ENCODE data around the gene SLC13A4.
"Not testable (repeated sequence)": the region's sequence is repeated elsewhere in the genome, so short reads cannot be mapped to it uniquely, and the experiment has no call there.

The SLC13A4 gene

GRCh38 chr7:135650831-135651573 lies 77.0 kb downstream of the SLC13A4 start:
- no peaks in the 10 kb centered on the region for H3K27me3 ChIP-seq (ENCODE audit: control insufficient read depth in 2 of 2, insufficient read depth in 2 of 2, low read length in 2 of 2)
- H3K9me3 ChIP-seq (ENCODE audit: control insufficient read depth in 2 of 2, low read length in 2 of 2): no peaks in the 10 kb centered on the region
- H3K27ac ChIP-seq (ENCODE audit: low read depth in 2 of 2, low read length in 2 of 2): no peak overlapping the region
- no peak overlapping the region for H3K9ac ChIP-seq (ENCODE audit: low read depth in 1 of 2, low read length in 2 of 2)
- no peaks in the 10 kb centered on the region for H3K4me1 ChIP-seq (ENCODE audit: control insufficient read depth in 2 of 2, insufficient read depth in 2 of 2, low read length in 2 of 2)
- H3K4me3 ChIP-seq (ENCODE audit: low read length in 2 of 2): no peak overlapping the region
- peaks cover 13 to 16% of the 10 kb centered on the region in 2 donors for H3K36me3 ChIP-seq (ENCODE audit: control insufficient read depth in 2 of 2, insufficient read depth in 2 of 2, low read length in 2 of 2)

- no peaks in the 10 kb centered on the region for H3K27me3 ChIP-seq (ENCODE audit: control insufficient read depth in 2 of 2, insufficient read depth in 2 of 2, low read length in 2 of 2)
- no peaks in the 10 kb centered on the region for H3K9me3 ChIP-seq (ENCODE audit: control insufficient read depth in 2 of 2, low read length in 2 of 2)
- H3K4me3 ChIP-seq (ENCODE audit: low read length in 2 of 2): no peak overlapping the region
- no peak overlapping the region for H3K27ac ChIP-seq (ENCODE audit: low read depth in 2 of 2, low read length in 2 of 2)
- H3K36me3 ChIP-seq (ENCODE audit: control insufficient read depth in 2 of 2, insufficient read depth in 2 of 2, low read length in 2 of 2): peaks cover 33% of the 10 kb centered on the region in 2 donors
- H3K4me1 ChIP-seq (ENCODE audit: control insufficient read depth in 2 of 2, insufficient read depth in 2 of 2, low read length in 2 of 2): no peaks in the 10 kb centered on the region
- H3K9ac ChIP-seq (ENCODE audit: low read depth in 1 of 2, low read length in 2 of 2): no peak overlapping the region
Observed at GRCh38 chr7:135648235-135648634, 79.8 kb downstream of the SLC13A4 start.

DNA sequence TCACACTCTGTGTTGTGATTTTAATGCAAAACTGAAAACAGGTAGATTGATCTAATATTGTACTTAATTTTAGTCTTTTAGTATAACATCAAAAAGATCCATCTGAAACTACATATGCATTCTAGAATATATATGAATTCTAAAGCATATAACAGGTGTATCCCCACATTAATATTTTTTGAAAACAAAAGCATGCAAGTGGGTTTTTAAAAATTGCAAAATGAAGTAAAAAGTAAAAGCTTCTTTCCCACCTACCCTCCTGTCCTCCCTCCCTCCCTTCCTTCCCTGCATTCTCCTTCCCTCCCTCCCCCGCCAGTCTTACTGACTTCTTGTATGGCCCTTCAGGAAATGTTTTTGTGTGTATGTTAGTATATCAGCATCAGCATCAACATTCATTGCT lies 80.2 kb downstream of the SLC13A4 start:
- Histone ChIP-seq H3K36me3 (ENCODE audit: control insufficient read depth in 2 of 2, insufficient read depth in 2 of 2, low read length in 2 of 2) (peaks cover 36 to 37% of the 10 kb centered on the region in 2 donors), H3K4me3 (ENCODE audit: low read length in 2 of 2) (no peak overlapping the region), H3K9me3 (ENCODE audit: control insufficient read depth in 2 of 2, low read length in 2 of 2) (no peaks in the 10 kb centered on the region), H3K27ac (ENCODE audit: low read depth in 2 of 2, low read length in 2 of 2) (no peak overlapping the region), H3K9ac (ENCODE audit: low read depth in 1 of 2, low read length in 2 of 2) (no peak overlapping the region), H3K27me3 (ENCODE audit: control insufficient read depth in 2 of 2, insufficient read depth in 2 of 2, low read length in 2 of 2) (no peaks in the 10 kb centered on the region), H3K4me1 (ENCODE audit: control insufficient read depth in 2 of 2, insufficient read depth in 2 of 2, low read length in 2 of 2) (no peaks in the 10 kb centered on the region)

DNA sequence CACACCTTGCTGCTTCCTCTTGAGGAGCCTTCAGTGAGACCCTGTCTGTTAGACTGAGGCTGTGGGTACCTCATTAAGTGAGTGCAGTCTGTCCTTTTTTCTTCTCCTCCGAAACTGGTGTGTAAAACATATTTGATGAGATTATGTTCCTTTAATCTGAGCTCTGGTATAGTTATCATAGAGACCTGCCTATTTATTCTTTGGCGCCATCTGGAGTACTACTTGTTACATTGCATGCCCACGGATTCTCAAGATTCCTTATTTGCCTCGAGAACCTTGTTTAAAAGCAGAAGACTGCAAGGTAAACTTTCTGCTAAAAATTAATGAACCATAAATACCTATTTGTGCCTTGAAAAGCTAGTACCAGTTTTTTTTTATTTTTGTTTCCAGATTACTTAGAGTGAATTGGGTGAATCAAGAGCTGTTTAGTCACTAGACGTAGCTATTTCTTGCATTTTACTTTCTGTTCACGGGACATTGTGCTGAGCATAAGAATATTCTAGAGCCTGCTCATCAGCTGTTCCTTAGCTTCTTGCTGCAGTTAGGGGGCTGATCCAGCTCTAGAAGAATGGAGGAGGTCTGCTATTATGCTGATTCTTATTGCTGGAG lies 82.6 kb downstream of the SLC13A4 start:
- Histone ChIP-seq H3K36me3 (ENCODE audit: control insufficient read depth in 2 of 2, insufficient read depth in 2 of 2, low read length in 2 of 2) (peaks cover 34 to 36% of the 10 kb centered on the region in 2 donors), H3K9ac (ENCODE audit: low read depth in 1 of 2, low read length in 2 of 2) (no peak overlapping the region), H3K27ac (ENCODE audit: low read depth in 2 of 2, low read length in 2 of 2) (no peak overlapping the region)

DNA sequence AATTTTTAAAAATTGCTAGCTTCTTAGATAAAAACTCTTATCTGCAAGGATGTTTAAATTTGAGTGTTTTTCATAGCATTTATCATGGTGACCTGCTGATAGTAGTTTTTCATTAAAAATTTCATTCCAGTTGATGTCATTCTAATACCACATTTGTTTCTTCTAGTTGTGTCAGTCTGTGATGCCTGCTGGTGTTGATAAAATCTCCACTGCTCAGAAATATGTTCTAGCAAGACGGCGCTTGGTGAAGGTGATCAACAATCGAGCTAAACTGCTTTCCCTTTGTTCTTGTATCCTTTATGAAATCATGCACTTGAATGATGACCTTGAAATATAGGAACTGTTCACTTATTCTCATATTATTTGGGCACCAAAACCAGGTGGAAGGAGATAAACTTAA lies 83.3 kb downstream of the SLC13A4 start:
- H3K9me3 ChIP-seq (ENCODE audit: control insufficient read depth in 2 of 2, low read length in 2 of 2): no peaks in the 10 kb centered on the region
- H3K9ac ChIP-seq (ENCODE audit: low read depth in 1 of 2, low read length in 2 of 2): no peak overlapping the region
- H3K27ac ChIP-seq (ENCODE audit: low read depth in 2 of 2, low read length in 2 of 2): no peak overlapping the region
- no peak overlapping the region for H3K4me3 ChIP-seq (ENCODE audit: low read length in 2 of 2)
- peaks cover 40 to 42% of the 10 kb centered on the region in 2 donors for H3K36me3 ChIP-seq (ENCODE audit: control insufficient read depth in 2 of 2, insufficient read depth in 2 of 2, low read length in 2 of 2)
- no peaks in the 10 kb centered on the region for H3K27me3 ChIP-seq (ENCODE audit: control insufficient read depth in 2 of 2, insufficient read depth in 2 of 2, low read length in 2 of 2)
- no peaks in the 10 kb centered on the region for H3K4me1 ChIP-seq (ENCODE audit: control insufficient read depth in 2 of 2, insufficient read depth in 2 of 2, low read length in 2 of 2)

More for the DNA sequence above, 82.6 kb downstream of the SLC13A4 start:
- Histone ChIP-seq H3K27me3 (ENCODE audit: control insufficient read depth in 2 of 2, insufficient read depth in 2 of 2, low read length in 2 of 2) (no peaks in the 10 kb centered on the region), H3K4me3 (ENCODE audit: low read length in 2 of 2) (no peak overlapping the region), H3K9me3 (ENCODE audit: control insufficient read depth in 2 of 2, low read length in 2 of 2) (no peaks in the 10 kb centered on the region), H3K4me1 (ENCODE audit: control insufficient read depth in 2 of 2, insufficient read depth in 2 of 2, low read length in 2 of 2) (no peaks in the 10 kb centered on the region)

DNA sequence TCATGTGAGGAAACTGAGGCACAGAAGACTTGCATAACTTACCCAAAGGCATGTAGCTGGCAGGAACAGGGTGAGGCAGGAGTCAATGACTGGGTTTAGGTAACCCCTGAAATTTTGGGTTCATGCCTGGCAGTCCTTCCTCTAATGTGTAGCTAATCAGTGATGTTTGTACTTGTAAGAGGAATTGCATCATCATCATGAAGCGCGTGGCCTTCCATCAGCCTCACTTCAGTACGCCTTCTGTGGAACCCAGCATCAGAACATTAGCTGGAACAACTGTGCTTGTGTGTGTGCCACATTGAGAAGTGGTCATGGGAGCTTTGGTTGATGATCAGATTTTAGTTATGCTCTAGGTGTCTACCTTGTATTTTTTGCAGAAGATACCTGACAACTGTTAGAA lies 83.8 kb downstream of the SLC13A4 start:
- Histone ChIP-seq H3K9ac (ENCODE audit: low read depth in 1 of 2, low read length in 2 of 2) (no peak overlapping the region), H3K4me1 (ENCODE audit: control insufficient read depth in 2 of 2, insufficient read depth in 2 of 2, low read length in 2 of 2) (no peaks in the 10 kb centered on the region), H3K36me3 (ENCODE audit: control insufficient read depth in 2 of 2, insufficient read depth in 2 of 2, low read length in 2 of 2) (peaks cover 40 to 42% of the 10 kb centered on the region in 2 donors), H3K4me3 (ENCODE audit: low read length in 2 of 2) (no peak overlapping the region), H3K27me3 (ENCODE audit: control insufficient read depth in 2 of 2, insufficient read depth in 2 of 2, low read length in 2 of 2) (no peaks in the 10 kb centered on the region), H3K9me3 (ENCODE audit: control insufficient read depth in 2 of 2, low read length in 2 of 2) (no peaks in the 10 kb centered on the region), H3K27ac (ENCODE audit: low read depth in 2 of 2, low read length in 2 of 2) (no peak overlapping the region)

DNA sequence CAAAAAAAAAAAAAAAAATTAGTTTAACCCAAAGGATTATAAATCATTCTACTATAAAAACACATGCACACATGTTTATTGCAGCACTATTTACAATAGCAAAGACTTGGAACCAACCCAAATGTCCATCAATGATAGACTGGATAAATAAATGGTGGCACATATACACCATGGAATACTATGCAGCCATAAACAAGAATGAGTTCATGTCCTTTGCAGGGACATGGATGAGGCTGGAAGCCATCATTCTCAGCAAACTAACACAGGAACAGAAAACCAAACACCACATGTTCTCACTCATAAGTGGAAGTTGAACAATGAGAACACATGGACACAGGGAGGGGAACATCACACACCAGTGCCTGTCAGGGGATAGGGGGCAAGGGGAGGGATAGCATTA lies 88.3 kb downstream of the SLC13A4 start:
- H3K4me3 ChIP-seq (ENCODE audit: low read length in 2 of 2): not testable (repeated sequence)
- H3K36me3 ChIP-seq (ENCODE audit: control insufficient read depth in 2 of 2, insufficient read depth in 2 of 2, low read length in 2 of 2): peaks cover 37 to 43% of the 10 kb centered on the region in 2 donors

DNA sequence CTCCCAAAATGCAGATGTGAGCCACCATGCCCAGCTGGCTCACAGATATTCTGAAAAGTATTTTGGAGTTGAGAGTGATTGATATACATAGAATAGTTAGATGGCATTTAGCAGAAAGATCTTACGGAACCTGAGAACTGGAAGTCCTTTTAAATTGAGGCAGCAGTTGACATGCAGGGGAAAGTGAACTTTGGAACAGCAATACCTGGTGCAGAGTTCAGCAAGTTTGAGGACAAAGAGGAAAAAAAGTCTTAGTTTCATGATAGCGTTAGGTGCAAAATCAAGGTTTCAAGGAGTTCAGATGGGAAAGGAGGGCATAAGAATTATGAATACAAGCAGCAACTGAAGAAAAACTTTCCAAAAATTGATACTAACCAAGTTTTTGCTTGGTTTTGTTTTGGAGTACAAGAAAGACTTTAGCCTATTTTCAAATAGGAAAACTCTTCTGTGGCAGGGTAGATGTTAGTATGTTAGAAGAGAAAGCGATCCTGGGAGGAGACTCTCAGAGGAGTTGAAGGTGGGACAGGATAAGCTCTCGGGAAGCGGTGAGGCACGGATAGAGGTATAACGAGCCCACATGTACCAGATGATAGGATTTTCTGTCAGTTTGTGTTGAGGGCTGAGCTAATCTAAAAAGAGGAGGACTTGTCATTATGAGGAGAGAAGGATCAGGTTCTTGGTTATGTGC lies 93.7 kb downstream of the SLC13A4 start:
- peaks cover 22 to 43% of the 10 kb centered on the region in 2 donors for H3K36me3 ChIP-seq (ENCODE audit: control insufficient read depth in 2 of 2, insufficient read depth in 2 of 2, low read length in 2 of 2)
- H3K4me3 ChIP-seq (ENCODE audit: low read length in 2 of 2): no peak overlapping the region

More for the DNA sequence above, 88.3 kb downstream of the SLC13A4 start:
- H3K9ac ChIP-seq (ENCODE audit: low read depth in 1 of 2, low read length in 2 of 2); H3K27ac ChIP-seq (ENCODE audit: low read depth in 2 of 2, low read length in 2 of 2); H3K27me3 ChIP-seq (ENCODE audit: control insufficient read depth in 2 of 2, insufficient read depth in 2 of 2, low read length in 2 of 2); H3K4me1 ChIP-seq (ENCODE audit: control insufficient read depth in 2 of 2, insufficient read depth in 2 of 2, low read length in 2 of 2); H3K9me3 ChIP-seq (ENCODE audit: control insufficient read depth in 2 of 2, low read length in 2 of 2): not testable (repeated sequence)

More for the DNA sequence above, 93.7 kb downstream of the SLC13A4 start:
- Histone ChIP-seq H3K4me1 (ENCODE audit: control insufficient read depth in 2 of 2, insufficient read depth in 2 of 2, low read length in 2 of 2) (no peaks in the 10 kb centered on the region), H3K27me3 (ENCODE audit: control insufficient read depth in 2 of 2, insufficient read depth in 2 of 2, low read length in 2 of 2) (no peaks in the 10 kb centered on the region), H3K9me3 (ENCODE audit: control insufficient read depth in 2 of 2, low read length in 2 of 2) (no peaks in the 10 kb centered on the region), H3K9ac (ENCODE audit: low read depth in 1 of 2, low read length in 2 of 2) (no peak overlapping the region), H3K27ac (ENCODE audit: low read depth in 2 of 2, low read length in 2 of 2) (no peak overlapping the region)

Data from mucosa of rectum (tissue), 2 donors.